HEK293 (cell line): ENCODE data around the gene POLR3A.
A peak's percentile ranks its signal among the peaks of the same experiment; 100 is the strongest.

Experiments used
- CTCF ChIA-PET: fragments of 350-600 bp; formaldehyde crosslinking; extraction: SDS; loops from one replicate; lab custom pipeline; 2021; ENCODE audit warnings: antibody characterized with exemption; lab: Yijun Ruan, JAX
- POLR2A ChIA-PET: fragments of 300-600 bp; formaldehyde crosslinking; extraction: SDS; loops from one replicate; lab custom pipeline; 2020; ENCODE audit warnings: antibody characterized with exemption, inconsistent platforms; lab: Yijun Ruan, JAX
- H3K27ac ChIP-seq: fragments of 200-500 bp; sonication (Bioruptor generic); 2 replicates; pipeline ENCODE4 v1.5.1; 2014; ENCODE audit warnings: low read depth, low read length, control low read depth, inconsistent platforms; ENCODE audit errors: extremely low read depth
- H3K36me3 ChIP-seq, 2 experiments: fragments of 200-500 bp in 1 of 2; sonication (Bioruptor generic) in 1 of 2; 1 replicate in 1 of 2; 2 replicates in 1 of 2; pipeline ENCODE4 v1.5.1; 2014 to 2017; ENCODE audit warnings: inconsistent platforms in 2 of 2, low read length in 2 of 2; ENCODE audit not compliant: control insufficient read depth in 2 of 2, insufficient read depth in 1 of 2
- H3K4me1 ChIP-seq: fragments of 200-500 bp; sonication (Bioruptor generic); 2 replicates; pipeline ENCODE4 v1.5.1; 2014; ENCODE audit warnings: mild to moderate bottlenecking, low read length, inconsistent platforms; ENCODE audit not compliant: control insufficient read depth, insufficient read depth
- H3K4me3 ChIP-seq: 2 replicates; pipeline ENCODE4 v1.5.1; 2011; ENCODE audit warnings: low read depth, mild to moderate bottlenecking, control low read depth, low read length, moderate library complexity
- H3K9me3 ChIP-seq: fragments of 200-500 bp; sonication (Bioruptor generic); 2 replicates; pipeline ENCODE4 v1.5.1; 2014; ENCODE audit warnings: low read depth, low read length, inconsistent platforms; ENCODE audit not compliant: control insufficient read depth, insufficient read depth
- BCL11A ChIP-seq: fragments of 450-650 bp; formaldehyde crosslinking; IDR thresholded peaks from 2 replicates; pipeline ENCODE4 v1.5.1; 2016; ENCODE audit warnings: low read depth, missing biosample characterization, missing genetic modification characterization
- CTCF ChIP-seq: fragments of 450-650 bp; formaldehyde crosslinking; IDR thresholded peaks from 2 replicates; pipeline ENCODE4 v1.5.1; 2016; ENCODE audit warnings: missing biosample characterization, missing genetic modification characterization
- GFI1B ChIP-seq: fragments of 450-650 bp; formaldehyde crosslinking; IDR thresholded peaks from 2 replicates; pipeline ENCODE4 v1.5.1; 2016; ENCODE audit warnings: missing biosample characterization, missing genetic modification characterization
- HOXD13 ChIP-seq: sonication (generic); formaldehyde crosslinking; IDR thresholded peaks from 2 replicates; pipeline ENCODE4 v1.8.0; 2022; ENCODE audit warnings: missing genetic modification reagents, borderline replicate concordance
- IKZF3 ChIP-seq: fragments of 450-650 bp; IDR thresholded peaks from 2 replicates; pipeline ENCODE4 v1.5.0; 2018; ENCODE audit warnings: missing biosample characterization, mild to moderate bottlenecking, missing genetic modification characterization, moderate library complexity
- RBAK ChIP-seq: fragments of 450-650 bp; formaldehyde crosslinking; IDR thresholded peaks from 2 replicates; pipeline ENCODE4 v1.5.1; 2016; ENCODE audit warnings: missing biosample characterization, missing genetic modification characterization
- ZNF585B ChIP-seq: fragments of 450-650 bp; formaldehyde crosslinking; IDR thresholded peaks from 2 replicates; pipeline ENCODE4 v1.5.1; 2016; ENCODE audit warnings: missing biosample characterization, missing genetic modification characterization
- ZNF629 ChIP-seq: fragments of 450-650 bp; formaldehyde crosslinking; IDR thresholded peaks from 2 replicates; pipeline ENCODE4 v1.5.1; 2017; ENCODE audit warnings: missing biosample characterization, missing genetic modification characterization
- ZNF843 ChIP-seq: fragments of 450-650 bp; formaldehyde crosslinking; IDR thresholded peaks from 2 replicates; pipeline ENCODE4 v1.5.1; 2016; ENCODE audit warnings: missing biosample characterization, missing genetic modification characterization
- ZXDB ChIP-seq: fragments of 450-650 bp; formaldehyde crosslinking; IDR thresholded peaks from 2 replicates; pipeline ENCODE4 v1.5.1; 2016; ENCODE audit warnings: missing biosample characterization, missing genetic modification characterization
- TF ChIP-seq, protein P1 (sequence below): fragments of 450-650 bp; formaldehyde crosslinking; IDR thresholded peaks from 2 replicates; pipeline ENCODE4 v1.5.1; 2016; ENCODE audit warnings: missing biosample characterization, missing genetic modification characterization
- TF ChIP-seq, protein P2 (sequence below): fragments of 450-650 bp; formaldehyde crosslinking; IDR thresholded peaks from 2 replicates; pipeline ENCODE4 v1.5.1; 2017; ENCODE audit warnings: missing biosample characterization, missing genetic modification characterization
- TF ChIP-seq, protein P3 (sequence below): fragments of 450-650 bp; formaldehyde crosslinking; IDR thresholded peaks from 2 replicates; pipeline ENCODE4 v1.5.1; 2016; ENCODE audit warnings: missing biosample characterization, missing genetic modification characterization, low read depth

Gene POLR3A

DNA sequence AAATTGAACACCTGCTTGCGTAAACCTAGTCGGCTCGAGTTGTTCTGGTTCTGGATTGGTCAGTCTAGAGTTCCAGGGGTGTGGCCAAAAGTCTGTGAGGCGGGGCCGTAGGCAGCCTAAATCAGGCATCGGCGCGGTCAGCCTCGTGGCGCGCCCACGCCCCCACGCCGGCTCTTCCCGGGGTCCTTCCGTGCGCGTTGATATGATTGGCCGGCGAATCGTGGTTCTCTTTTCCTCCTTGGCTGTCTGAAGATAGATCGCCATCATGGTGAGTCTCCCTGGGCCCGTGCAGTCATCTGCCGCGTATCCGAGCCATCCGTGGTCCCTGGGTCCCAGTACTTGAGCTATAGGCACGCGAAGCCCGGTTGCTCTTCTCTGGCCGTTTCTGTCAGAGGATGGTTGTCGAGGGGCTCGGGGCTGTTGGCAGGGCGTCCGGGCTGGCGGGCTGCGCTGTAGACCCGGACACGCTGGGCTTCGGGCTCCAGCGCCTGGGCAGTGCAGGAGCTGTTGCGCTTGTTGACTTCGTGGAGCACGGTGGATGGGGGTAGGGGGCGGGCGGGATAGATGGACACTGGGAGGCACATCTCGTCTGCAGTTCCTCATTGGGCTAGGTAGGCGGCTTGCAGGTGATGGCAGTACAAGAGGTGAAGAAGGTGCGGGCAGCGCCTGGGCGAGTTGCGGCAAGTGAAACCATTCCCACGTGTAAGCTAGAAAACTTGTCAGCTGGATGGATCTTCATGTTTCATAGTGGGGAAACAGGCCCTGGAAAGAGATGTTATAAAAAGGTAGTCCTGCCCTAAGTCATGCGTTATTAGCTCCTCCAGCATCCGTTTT, 4.5 kb upstream of the POLR3A start, which contains the start of gene RPS24 (continued):
- TF ChIP-seq, protein P1, sequence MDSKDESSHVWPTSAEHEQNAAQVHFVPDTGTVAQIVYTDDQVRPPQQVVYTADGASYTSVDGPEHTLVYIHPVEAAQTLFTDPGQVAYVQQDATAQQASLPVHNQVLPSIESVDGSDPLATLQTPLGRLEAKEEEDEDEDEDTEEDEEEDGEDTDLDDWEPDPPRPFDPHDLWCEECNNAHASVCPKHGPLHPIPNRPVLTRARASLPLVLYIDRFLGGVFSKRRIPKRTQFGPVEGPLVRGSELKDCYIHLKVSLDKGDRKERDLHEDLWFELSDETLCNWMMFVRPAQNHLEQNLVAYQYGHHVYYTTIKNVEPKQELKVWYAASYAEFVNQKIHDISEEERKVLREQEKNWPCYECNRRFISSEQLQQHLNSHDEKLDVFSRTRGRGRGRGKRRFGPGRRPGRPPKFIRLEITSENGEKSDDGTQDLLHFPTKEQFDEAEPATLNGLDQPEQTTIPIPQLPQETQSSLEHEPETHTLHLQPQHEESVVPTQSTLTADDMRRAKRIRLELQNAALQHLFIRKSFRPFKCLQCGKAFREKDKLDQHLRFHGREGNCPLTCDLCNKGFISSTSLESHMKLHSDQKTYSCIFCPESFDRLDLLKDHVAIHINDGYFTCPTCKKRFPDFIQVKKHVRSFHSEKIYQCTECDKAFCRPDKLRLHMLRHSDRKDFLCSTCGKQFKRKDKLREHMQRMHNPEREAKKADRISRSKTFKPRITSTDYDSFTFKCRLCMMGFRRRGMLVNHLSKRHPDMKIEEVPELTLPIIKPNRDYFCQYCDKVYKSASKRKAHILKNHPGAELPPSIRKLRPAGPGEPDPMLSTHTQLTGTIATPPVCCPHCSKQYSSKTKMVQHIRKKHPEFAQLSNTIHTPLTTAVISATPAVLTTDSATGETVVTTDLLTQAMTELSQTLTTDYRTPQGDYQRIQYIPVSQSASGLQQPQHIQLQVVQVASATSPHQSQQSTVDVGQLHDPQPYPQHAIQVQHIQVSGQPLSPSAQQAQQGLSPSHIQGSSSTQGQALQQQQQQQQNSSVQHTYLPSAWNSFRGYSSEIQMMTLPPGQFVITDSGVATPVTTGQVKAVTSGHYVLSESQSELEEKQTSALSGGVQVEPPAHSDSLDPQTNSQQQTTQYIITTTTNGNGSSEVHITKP (tag by site-specific recombination), result no peak
- TF ChIP-seq, all 188 proteins: peak for 48

GRCh38 chr10:78033387-78033636, 4.0 kb upstream of the POLR3A start:
- peaks cover 14 to 42% of the 10 kb centered on the region in 2 experiments for H3K36me3 ChIP-seq
- H3K4me3 ChIP-seq, result peak overlapping the region; percentile 31
- H3K27ac ChIP-seq, result peak overlapping the region; percentile 98; the same call in 1 of the 2 replicates
- peaks cover 10% of the 10 kb centered on the region; the same call in 1 of the 2 replicates for H3K4me1 ChIP-seq
- ChIA-PET CTCF (interaction anchor here (0.6 kb wide), 1 partner anchor 1783 kb away, joined by 3 read pairs; no protein-coding TSS in a partner anchor), POLR2A (interaction anchor here (1.0 to 1.5 kb wide), 2 partner anchors 10 to 137 kb away, joined by 3 to 16 read pairs; no protein-coding TSS in a partner anchor)
- no peak for TF ChIP-seq ZXDB
- TF ChIP-seq BCL11A (tag by site-specific recombination), result no peak
- TF ChIP-seq, protein P1 (tag by site-specific recombination), result peak; percentile 75
- no peak for TF ChIP-seq ZNF629 (tag by site-specific recombination)
- TF ChIP-seq, protein P2, sequence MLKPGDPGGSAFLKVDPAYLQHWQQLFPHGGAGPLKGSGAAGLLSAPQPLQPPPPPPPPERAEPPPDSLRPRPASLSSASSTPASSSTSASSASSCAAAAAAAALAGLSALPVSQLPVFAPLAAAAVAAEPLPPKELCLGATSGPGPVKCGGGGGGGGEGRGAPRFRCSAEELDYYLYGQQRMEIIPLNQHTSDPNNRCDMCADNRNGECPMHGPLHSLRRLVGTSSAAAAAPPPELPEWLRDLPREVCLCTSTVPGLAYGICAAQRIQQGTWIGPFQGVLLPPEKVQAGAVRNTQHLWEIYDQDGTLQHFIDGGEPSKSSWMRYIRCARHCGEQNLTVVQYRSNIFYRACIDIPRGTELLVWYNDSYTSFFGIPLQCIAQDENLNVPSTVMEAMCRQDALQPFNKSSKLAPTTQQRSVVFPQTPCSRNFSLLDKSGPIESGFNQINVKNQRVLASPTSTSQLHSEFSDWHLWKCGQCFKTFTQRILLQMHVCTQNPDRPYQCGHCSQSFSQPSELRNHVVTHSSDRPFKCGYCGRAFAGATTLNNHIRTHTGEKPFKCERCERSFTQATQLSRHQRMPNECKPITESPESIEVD, result 0 out of 2 replicates have a peak, but pooled peaks have one; percentile 39
- no peak for TF ChIP-seq GFI1B (tag by site-specific recombination)
- no peaks in the 10 kb centered on the region for H3K9me3 ChIP-seq

DNA sequence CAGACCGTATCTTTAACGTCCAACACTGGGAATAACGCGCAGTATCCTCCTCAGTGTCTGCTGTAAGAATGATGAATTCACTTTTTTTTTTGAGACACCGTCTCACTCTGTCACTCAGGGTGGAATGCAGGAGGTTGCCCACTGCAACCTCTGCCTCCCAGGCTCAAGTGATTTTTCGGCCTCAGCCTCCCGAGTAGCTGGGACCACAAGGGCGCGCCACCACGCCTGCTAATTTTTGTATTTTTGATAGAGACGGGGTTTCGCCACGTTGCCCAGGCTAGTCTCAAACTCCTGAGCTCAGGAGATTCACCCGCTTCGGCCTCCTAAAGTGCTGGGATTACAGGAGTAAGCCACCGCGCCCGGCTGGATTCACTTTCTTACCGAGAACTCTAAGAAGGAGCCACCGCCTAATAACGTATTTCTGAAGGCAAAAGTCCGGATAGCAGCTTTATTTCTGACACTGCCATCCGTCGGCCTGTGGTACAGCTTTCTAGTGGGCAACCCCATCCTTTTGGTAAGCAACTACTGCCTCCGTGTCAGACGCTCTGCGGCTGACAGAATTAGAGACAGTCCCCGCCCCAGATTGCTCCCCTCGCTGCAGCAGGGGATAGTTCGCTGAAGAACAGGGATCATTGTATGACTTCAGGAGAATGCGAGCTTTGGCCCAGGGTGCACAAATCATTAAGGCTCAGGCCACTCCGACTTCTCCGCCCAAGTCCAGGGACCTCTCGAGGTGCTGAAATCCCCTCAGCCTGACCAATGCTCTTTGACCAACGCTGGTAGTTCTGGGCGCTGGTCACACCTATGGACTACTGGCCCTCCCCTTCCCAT, 662 bp downstream of the POLR3A start:
- peaks cover 18 to 40% of the 10 kb centered on the region in 2 experiments for H3K36me3 ChIP-seq
- ChIA-PET CTCF (interaction anchor here (0.6 to 1.4 kb wide), 4 partner anchors 15 to 1128 kb away, joined by 3 to 5 read pairs (median 4); no protein-coding TSS in a partner anchor), POLR2A (no interaction called here)
- no peaks in the 10 kb centered on the region for H3K9me3 ChIP-seq
- H3K4me1 ChIP-seq, result no peaks in the 10 kb centered on the region
- peak overlapping the region; percentile 92 for H3K4me3 ChIP-seq
- peak overlapping the region; percentile 48; the same call in 1 of the 2 replicates for H3K27ac ChIP-seq
- TF ChIP-seq CTCF (tag by site-specific recombination) (peak; percentile 56), RBAK (tag by site-specific recombination) (no peak), IKZF3 (tag by site-specific recombination) (no peak), ZNF585B (tag by site-specific recombination) (no peak), HOXD13 (CRISPR knock-in tag) (no peak), ZNF843 (no peak)
- TF ChIP-seq, protein P3, sequence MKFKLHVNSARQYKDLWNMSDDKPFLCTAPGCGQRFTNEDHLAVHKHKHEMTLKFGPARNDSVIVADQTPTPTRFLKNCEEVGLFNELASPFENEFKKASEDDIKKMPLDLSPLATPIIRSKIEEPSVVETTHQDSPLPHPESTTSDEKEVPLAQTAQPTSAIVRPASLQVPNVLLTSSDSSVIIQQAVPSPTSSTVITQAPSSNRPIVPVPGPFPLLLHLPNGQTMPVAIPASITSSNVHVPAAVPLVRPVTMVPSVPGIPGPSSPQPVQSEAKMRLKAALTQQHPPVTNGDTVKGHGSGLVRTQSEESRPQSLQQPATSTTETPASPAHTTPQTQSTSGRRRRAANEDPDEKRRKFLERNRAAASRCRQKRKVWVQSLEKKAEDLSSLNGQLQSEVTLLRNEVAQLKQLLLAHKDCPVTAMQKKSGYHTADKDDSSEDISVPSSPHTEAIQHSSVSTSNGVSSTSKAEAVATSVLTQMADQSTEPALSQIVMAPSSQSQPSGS (tag by site-specific recombination), result no peak
